Adrenal gland (tissue), 12 donors: ENCODE data around the gene DYDC2. TPM values are rescaled to one million over a fixed set of nuclear protein-coding genes. Genes with fewer than 3 reads are reported as not detected.

Experiments used
- DNase-seq, 7 donors: peaks; one replicate each; pipeline ENCODE4 v3.0.0-alpha.2; 2019 to 2020
- H3K27ac ChIP-seq, 5 donors: fragments of 200-600 bp; sonication (generic) in 4 of 5; 1 replicate in 3 of 5; 2 replicates in 2 of 5; pipeline versions ENCODE4 v1.5.1 to v1.8.0; 2016 to 2020; ENCODE audit warnings: mild to moderate bottlenecking in 1 of 5
- H3K27me3 ChIP-seq: fragments of 200-600 bp; 2 replicates; pipeline ENCODE4 v1.8.0; 2021
- H3K36me3 ChIP-seq, 2 donors: fragments of 200-600 bp; replicated peaks in 1 of 2; 1 replicate in 1 of 2; 2 replicates in 1 of 2; pipeline versions ENCODE4 v1.5.1 to v1.8.0; 2018 to 2022
- H3K4me1 ChIP-seq, 2 donors: fragments of 200-600 bp; replicated peaks in 1 of 2; 1 replicate in 1 of 2; 2 replicates in 1 of 2; pipeline versions ENCODE4 v1.5.1 to v1.8.0; 2018 to 2021
- H3K4me3 ChIP-seq, 4 donors: fragments of 200-600 bp; sonication (generic) in 3 of 4; one replicate each; pipeline ENCODE4 v1.5.1; 2016 to 2018
- H3K9me3 ChIP-seq, 3 donors: fragments of 200-600 bp; sonication (generic) in 1 of 3; replicated peaks in 1 of 3; 1 replicate in 2 of 3; 2 replicates in 1 of 3; pipeline versions ENCODE4 v1.5.1 to v1.8.0; 2016 to 2021
- CTCF ChIP-seq, 6 experiments: fragments of 450-650 bp in 4 of 6; fragments of 200-600 bp in 2 of 6; sonication (generic) in 1 of 6; IDR thresholded peaks; 1 replicate in 5 of 6; 2 replicates in 1 of 6; pipeline versions ENCODE4 v1.5.1 to v1.8.0; 2016 to 2021; ENCODE audit warnings: antibody characterized with exemption in 6 of 6, mild to moderate bottlenecking in 2 of 6, moderate library complexity in 1 of 6
- POLR2A ChIP-seq, 2 donors: fragments of 450-650 bp; IDR thresholded peaks; one replicate each; pipeline ENCODE4 v1.6.1; 2017; ENCODE audit warnings: antibody characterized with exemption in 2 of 2, mild to moderate bottlenecking in 2 of 2, moderate library complexity in 1 of 2
- WGBS, 4 donors: extraction: QIAGEN DNeasy Blood & Tissue Kit in 2 of 4; methylation state at CpG; one replicate each; pipeline versions ENCODE4 v1.1.5 to v1.1.7; 2013 to 2017; 5-methylcytosine and 5-hydroxymethylcytosine counted together
- intact Hi-C, 2 donors: fragments of 100-400 bp; cut with DNase I; formaldehyde crosslinking; loops; one replicate each; pipeline versions ENCODE4 v1.14.1 to v1.15.0; 2022 to 2023
- polyA plus RNA-seq, 3 donors: library from polyadenylated mRNA; stranded (reverse); fragments of 200-250 nt in 2 of 3; fragments of 350-450 nt in 1 of 3; fragmentation: Illumina TruSeq in 1 of 3; extraction: RNeasy Lipid Tissue Mini Kit (QIAGEN cat#74804) in 1 of 3; gene quantifications; one replicate each; pipeline ENCODE4 v1.2.3, GENCODE V29; 2013 to 2014
- total RNA-seq, 9 donors: library from RNA; depleted of rRNA in 4 of 9; stranded (reverse); fragments of >200 nt in 4 of 9; fragments of 120-200 nt in 1 of 9; fragmentation: NEBNext Ultra II Directional in 1 of 9; extraction: Animal tissue kit (Norgen Biotek cat#: 25700) in 1 of 9; gene quantifications; one replicate each; pipeline versions ENCODE4 v1.1.0 to v1.2.4, GENCODE V29; 2013 to 2023
- donor health status: healthy with polysubstance abuse.
- donor health status: Bipolar disorder and iron deficiency.
- donor health status: DM: yes; HTN: yes; CAD: no.
- donor health status: DM: no; HTN: no; CAD: no.
- donor health status: DM: no; HTN: no; CAD: no.
- donor health status: DM: yes; HTN: yes; CAD: no.

The DYDC2 gene
- total and polyA plus RNA-seq, 12 donors: 0.33 TPM; not detected in 11

DNA sequence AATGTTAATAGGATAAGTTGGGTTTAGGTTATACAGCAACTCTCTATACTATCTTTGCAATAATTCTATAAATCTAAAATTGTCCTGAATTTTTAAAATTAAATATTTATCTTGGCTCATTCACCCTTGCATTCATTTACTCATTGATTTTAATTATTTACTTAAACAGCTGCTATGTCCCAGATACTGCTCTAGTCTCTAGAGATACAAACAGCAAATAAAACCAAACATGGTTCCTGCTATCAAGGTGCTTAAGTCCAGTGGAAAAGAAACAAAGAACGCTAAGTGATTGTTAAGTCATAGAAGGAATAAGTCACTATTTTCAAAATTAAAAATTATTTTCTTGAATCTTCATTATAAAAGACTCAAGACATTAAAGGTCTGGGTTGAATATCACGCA is 37.3 kb upstream of the DYDC2 start:
- intact Hi-C loops: no loop called here
- WGBS, 4 donors: 81 to 90% (median 83%) methylated on average over 2 of the region's 2 CpGs
- no peaks in the 10 kb centered on the region for H3K4me1 ChIP-seq
- TF ChIP-seq CTCF (IDR thresholded peaks at IDR 0.05) (no peak), POLR2A (IDR thresholded peaks at IDR 0.05) (no peak)
- H3K9me3 ChIP-seq: no peaks in the 10 kb centered on the region
- H3K27me3 ChIP-seq: no peaks in the 10 kb centered on the region
- no peak overlapping the region for H3K27ac ChIP-seq
- no peak overlapping the region for H3K4me3 ChIP-seq
- no peaks in the 10 kb centered on the region for H3K36me3 ChIP-seq
- no peak for DNase-seq

DNA sequence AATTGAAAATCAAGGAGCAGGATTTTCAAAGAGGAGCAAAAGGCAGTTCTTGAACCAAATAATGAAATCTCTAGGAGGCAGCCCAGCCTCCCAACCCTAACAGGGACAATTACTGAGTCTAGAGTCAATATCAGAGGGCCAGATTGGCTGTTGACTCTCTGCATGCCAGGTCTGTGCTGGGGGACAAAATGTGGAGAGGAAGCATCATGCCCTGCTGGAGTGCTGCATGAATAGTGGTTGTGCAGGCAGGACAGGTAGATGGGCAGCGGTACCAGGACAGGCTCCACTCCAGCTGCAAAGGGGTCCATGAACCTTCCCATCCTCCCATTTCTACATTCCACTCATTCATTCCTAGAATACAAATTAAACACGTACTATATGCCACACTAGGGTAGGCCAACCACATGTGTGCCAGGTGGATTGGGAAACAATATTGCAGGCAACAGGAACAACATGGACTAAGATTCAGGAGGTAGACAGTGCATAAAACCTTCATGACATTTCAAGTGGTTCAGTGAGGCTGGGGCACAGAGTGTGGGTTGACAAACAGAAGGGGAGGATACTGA is 36.8 kb upstream of the DYDC2 start:
- Histone ChIP-seq H3K36me3 (no peaks in the 10 kb centered on the region), H3K4me1 (no peaks in the 10 kb centered on the region), H3K27ac (no peak overlapping the region), H3K9me3 (no peaks in the 10 kb centered on the region), H3K4me3 (no peak overlapping the region), H3K27me3 (no peaks in the 10 kb centered on the region)
- intact Hi-C loops: no loop called here
- no peak for TF ChIP-seq CTCF (IDR thresholded peaks at IDR 0.05)
- 76 to 98% (median 85%) methylated on average over 2 of the region's 2 CpGs for WGBS, 4 donors
- no peak for DNase-seq

DNA sequence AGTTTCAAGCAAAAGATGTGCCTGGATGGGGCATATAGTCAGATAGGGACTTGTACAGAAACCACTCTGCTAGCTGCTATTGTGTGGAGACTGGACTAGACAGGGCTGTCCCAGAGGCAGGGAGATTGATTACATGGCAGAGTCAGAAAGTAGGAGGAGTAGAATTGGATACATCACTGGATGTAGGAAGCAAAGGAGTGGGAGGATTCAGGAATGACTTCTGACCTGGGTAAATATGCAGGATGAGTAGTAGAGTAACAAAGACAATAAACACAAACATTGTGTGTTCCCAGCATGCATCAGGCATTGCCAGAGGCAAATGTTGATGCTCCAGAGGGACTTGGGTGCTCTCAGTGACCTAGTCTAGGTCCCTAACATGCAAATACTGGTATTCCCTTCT is 36.2 kb upstream of the DYDC2 start:
- no peak for TF ChIP-seq CTCF (IDR thresholded peaks at IDR 0.05)
- no peak for TF ChIP-seq POLR2A (IDR thresholded peaks at IDR 0.05)
- Histone ChIP-seq H3K9me3 (no peaks in the 10 kb centered on the region), H3K36me3 (no peaks in the 10 kb centered on the region), H3K4me3 (no peak overlapping the region), H3K27ac (no peak overlapping the region), H3K27me3 (no peaks in the 10 kb centered on the region), H3K4me1 (no peaks in the 10 kb centered on the region)
- intact Hi-C loops: no loop called here
- DNase-seq: no peak

- H3K27ac ChIP-seq: no peak overlapping the region
These were observed 35.4 kb upstream of the DYDC2 start for GRCh38 chr10:80321183-80321582.

More at GRCh38 chr10:80321183-80321582, 35.4 kb upstream of the DYDC2 start:
- TF ChIP-seq CTCF (IDR thresholded peaks at IDR 0.05): no peak
- TF ChIP-seq POLR2A (IDR thresholded peaks at IDR 0.05): no peak
- Histone ChIP-seq H3K9me3 (no peaks in the 10 kb centered on the region), H3K4me1 (no peaks in the 10 kb centered on the region), H3K4me3 (no peak overlapping the region), H3K27me3 (no peaks in the 10 kb centered on the region), H3K36me3 (no peaks in the 10 kb centered on the region)
- DNase-seq: no peak
- WGBS, 4 donors: 84 to 93% (median 86%) methylated on average over 5 of the region's 5 CpGs
- intact Hi-C loops: no loop called here
